Activated effector memory CD4-positive, alpha-beta T cell treated with Interleukin-2 at 50 U/mL for 16 hours (primary cell): ENCODE measurements around the gene LIPE.

Source experiments
- DNase-seq: peaks from one replicate; pipeline ENCODE4 v3.0.0-alpha.2; 2020

LIPE gene

GRCh38 chr19:42445948-42446347 is 18.8 kb upstream of the LIPE start:
- DNase-seq = no peak

DNA sequence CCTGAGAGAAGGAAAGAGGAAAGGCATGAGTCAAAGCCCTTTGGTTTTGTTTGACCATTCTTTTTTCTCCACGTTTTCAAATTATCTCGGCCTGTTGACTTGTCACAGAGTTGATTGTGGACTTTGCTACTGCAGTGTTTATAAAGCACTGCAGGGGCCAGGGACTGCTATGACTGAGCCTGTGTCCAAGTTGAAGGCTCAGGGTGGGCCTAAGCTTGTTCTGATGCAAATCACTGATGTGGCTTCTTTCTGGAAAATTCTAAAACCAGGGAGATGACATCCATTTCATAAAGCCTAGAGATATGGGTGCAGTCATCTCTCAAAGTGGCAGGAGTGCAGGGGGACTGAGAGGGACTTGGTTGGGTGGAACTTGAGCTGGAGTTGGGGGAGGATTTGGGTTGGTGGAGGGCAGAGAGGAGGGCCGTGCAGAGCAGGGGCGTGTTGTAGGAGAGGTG is 16.8 kb upstream of the LIPE start:
- DNase-seq = no peak

DNA sequence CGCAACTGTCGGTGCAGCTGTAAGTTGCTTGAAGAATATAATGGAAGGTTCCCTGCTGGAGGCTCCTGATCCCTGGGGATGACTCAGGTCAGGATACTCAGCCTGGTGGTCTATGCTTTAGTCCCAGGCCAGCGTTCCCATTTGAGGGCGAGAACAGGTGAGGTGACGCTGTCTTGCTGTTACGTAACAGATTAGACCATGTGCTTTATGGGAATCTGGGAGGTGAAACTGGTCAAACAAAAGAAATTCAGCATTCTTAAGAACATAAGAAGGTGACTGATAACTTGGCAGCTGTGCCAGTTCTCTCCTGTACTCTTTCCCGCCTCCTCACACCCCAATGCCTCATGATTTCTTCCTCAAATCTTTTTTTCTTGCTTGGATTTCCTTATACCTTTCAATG is 15.6 kb upstream of the LIPE start, which contains the start of gene CXCL17:
CXCL17 (minus strand) TSS at position 114 of the 400 bp plus-strand sequence. CDS start 114 bp downstream, outside the sequence.
- no peak for DNase-seq

GRCh38 chr19:42441049-42441445 is 13.9 kb upstream of the LIPE start:
- DNase-seq = peak; percentile 6

DNA sequence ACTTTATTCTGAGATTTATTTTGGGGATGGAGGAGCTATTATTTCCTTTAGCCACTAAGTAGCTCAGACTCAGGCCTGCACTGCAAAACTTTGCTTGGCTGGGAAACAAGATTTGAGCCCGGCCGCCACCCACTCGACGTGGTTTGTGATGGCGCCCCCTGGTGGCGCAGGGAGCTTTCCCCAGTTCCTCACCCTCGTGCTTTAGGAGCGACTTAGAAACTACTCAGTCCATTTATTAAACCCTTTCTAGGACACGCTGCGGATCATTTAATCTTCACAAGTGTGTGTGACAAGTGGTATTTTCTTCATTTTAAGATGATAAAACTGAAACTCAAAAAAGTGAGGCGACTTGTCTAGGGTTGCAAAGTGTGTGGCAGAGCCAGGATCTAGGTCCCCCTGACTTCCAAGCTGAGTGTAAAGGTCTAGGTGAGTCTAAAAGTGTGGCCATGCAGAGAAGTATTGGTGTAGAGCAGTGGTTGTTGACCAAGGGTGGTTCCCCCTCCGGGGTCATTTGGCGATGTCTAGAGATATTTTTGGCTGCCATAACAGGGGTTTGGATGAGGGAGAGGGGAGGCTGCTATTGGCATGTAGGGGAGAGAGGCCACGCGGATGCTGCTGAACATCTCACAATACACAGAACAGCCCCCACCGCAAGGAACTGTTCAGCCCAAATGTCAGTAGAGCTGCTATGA is 13.3 kb upstream of the LIPE start:
- peak; percentile 70 for DNase-seq

GRCh38 chr19:42436006-42436405 is 8.8 kb upstream of the LIPE start:
- no peak for DNase-seq

GRCh38 chr19:42435316-42435715 is 8.1 kb upstream of the LIPE start:
- no peak for DNase-seq

DNA sequence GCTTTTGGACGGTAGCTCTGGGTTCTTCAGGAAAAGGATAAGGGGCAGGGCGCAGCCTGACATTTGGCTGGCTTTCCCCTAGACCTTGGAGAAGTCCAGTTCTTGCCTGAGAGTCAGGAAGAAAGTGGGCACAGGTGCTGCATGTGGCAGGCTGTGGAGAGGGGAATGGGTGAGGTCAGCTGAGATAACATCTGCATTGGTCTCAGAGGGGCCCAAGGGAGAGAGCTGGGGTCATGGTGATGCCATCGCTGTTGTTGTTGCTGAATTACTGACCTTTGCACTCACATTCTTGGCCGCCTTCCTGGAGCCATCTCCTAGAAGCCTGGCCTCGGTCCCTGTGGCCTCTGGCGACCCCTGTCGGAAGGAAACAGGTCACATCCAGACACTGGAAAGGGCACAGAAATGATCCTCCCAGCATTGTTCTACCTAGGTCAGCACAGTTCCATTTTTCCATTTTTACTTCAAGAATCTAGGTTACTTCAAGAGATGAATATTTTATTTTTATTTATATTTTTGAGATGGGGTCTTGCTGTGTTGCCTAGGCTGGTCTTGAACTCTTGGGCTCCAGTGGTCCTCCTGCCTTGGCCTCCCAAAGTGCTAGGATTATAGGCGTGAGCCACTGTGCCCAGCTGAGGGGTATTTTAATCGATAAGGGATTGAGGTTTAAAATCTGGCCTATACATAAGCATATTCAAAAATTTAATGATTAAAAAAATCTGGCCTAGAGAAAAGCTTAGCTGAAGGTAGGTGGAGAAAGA is 6.5 kb upstream of the LIPE start:
- peak; percentile 55 for DNase-seq

- DNase-seq = no peak
Measured at GRCh38 chr19:42431486-42431885, 4.3 kb upstream of the LIPE start.

DNA sequence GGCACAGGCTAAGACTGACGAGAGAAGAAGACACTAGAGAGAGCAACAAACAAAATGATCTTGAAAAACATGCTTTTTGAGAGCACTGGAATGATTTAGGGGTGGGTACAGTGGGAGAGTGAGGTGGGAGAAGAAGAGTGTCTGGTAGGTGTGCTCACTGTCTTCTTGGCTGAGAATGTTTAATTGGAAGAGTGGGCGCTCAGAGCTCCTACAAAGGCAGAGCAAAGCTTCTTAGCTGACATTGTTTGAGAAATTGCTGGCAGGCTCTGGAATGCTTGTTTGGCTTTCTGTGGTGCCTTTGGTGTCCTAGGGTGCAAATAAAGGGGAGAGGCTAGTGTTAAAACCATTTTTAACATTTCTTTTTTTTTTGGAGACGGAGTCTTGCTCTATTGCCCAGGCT is 1.5 kb upstream of the LIPE start:
- DNase-seq = no peak

DNA sequence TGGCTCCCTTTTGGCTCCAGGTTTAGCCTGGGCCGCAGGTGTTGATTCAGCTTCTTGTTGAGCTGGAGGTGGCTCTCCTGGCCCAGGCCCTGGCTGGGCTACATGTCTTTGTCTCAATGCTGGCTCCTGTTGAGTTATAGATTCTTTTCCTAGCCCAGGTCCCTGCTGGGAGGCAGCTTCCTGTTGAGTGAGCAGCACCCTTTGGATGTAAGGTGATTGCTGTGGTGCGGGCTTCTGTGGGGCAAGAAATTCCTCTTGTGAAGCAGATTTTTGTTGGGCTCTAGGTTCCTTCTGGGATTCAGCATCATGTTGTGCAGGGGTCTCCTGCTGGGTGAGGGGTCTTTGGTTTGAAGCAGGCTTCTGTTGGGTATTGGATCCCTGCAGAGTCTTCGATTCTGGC is 545 bp downstream of the LIPE start:
- no peak for DNase-seq

- no peak for DNase-seq
Measured at GRCh38 chr19:42424712-42425131, 2.5 kb downstream of the LIPE start.

GRCh38 chr19:42424345-42424707 is 2.9 kb downstream of the LIPE start:
- DNase-seq = no peak

DNA sequence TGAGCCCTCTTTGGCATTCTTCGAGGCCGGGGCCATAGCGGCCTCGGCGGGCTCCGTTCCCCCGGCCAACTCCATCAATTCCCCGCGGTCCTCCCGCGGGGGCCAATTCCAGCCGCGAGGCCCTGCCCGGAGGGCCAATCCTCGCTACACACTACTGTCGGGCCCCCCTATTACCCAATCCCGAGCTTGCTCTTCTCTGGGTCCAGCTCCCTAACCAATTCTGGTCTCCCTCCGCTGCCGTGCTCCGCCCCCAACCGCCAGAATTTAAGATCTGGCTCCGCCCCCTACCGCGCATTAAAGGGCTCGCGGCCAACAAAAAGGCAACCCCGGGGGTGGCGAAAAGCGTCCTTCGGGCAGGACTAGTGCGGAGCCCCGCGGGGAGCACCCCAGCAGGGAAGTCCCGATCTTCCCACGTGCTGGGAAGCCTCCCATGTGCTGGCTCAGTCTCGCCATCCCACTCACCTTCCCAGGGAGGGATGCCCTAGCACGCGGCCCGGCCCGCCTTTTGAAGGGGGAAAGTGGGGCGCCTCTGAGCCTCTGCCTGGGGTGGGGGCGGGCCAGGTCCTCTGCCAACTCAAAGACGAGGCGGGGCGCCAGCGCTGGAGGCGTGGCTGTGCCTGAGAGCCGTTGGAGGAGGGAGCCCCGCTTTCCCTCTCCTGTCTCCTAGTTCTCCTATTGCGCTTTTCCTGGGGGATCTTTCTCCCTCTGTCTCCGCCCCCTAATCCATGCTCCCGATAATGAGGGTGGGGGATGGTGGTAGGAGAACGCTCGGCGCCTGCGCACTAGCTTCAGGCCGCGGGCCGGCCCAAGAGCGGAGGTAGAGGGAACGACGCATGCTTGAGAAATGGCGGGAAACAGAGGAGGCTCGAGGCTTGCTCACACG is 3.5 kb downstream of the LIPE start:
- DNase-seq = peak; percentile 92

GRCh38 chr19:42422901-42423461 is 4.2 kb downstream of the LIPE start:
- peak; percentile 46 for DNase-seq

GRCh38 chr19:42422092-42422900 is 4.9 kb downstream of the LIPE start:
- no peak for DNase-seq

DNA sequence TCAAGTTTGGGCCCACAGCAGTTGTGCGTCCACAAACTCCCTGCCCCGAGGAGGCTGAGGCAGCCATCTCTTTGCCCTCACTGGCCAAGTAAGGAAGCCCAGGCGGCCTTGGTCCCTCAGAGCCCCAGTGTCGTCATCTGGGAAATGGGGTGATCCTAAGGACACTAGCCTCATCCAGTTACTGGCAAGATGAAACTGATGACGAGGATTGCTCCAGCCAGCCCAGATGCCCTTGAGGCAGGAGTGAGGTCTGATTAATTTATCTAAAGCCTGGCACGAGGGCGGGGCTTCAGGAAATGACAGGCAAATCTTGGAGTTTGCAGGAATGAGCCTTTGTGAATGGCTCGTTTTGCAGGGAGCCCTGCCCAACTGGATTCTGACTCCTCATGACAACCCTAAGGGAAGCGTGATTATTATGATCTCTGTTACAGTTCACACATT is 5.6 kb downstream of the LIPE start:
- DNase-seq = no peak

DNA sequence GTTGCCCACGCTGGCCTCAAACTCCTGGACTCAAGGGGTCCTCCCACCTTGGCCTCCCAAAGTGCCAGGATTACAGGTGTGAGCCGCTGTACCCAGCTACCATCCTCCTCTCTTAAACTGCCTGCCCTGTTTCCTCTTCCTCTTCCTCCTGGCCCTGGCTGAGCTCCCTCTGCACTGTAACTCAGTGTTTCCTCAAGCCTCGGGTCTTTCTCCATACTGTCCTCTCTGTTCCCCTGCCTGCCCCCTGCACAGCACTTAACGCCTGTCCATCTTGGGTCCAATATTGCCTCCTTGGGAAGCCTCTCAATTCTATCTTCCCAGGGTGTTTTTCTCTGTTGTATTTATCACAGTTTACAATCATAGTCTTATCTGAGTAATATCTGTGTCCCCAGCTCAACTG is 6.1 kb downstream of the LIPE start:
- DNase-seq = no peak

DNA sequence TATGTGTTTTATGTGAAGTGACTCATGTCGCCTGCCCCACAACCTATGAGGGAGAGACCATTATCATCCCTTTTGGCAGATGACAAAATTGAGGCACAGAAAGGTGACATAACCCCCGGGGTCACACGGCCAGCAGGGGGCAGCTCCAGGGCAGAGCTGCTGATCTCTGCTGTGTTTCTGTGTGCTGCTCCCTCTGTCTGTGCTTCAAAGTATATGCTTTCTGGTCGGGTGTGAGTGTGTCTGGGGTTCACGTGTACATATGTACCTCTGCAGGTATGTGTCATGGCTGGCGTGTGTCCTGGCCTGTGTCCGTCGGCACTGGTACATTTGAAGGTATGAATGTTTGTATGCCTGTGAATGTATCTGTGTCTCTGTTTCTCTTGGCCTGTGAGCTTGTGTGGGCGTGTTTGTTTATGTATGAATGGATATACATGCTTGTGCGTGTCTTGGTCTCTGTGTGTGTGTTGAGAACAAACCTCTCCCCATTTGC is 7.1 kb downstream of the LIPE start:
- peak; percentile 71 for DNase-seq

DNA sequence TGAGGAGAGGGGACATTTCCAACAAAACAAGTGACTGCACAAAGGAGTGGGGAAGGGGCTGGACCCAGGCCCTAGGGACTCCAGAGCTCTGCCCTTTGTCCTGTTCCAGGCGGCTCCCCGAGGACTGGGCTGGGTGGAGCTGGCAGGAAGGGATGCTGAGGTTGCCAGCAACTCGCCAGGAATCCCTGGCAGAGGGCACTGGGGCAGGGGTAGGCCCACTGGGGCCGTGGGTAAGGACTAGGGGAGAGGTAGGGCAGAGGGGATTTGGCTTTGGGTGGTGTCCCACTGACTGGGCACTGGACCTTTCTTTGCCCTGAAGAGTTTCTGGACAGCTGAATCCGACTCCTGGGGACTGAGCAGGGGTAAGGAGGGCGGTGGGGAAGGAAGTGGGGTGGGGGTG is 7.9 kb downstream of the LIPE start:
- no peak for DNase-seq

GRCh38 chr19:42412661-42413076 is 14.5 kb downstream of the LIPE start:
- DNase-seq = no peak

DNA sequence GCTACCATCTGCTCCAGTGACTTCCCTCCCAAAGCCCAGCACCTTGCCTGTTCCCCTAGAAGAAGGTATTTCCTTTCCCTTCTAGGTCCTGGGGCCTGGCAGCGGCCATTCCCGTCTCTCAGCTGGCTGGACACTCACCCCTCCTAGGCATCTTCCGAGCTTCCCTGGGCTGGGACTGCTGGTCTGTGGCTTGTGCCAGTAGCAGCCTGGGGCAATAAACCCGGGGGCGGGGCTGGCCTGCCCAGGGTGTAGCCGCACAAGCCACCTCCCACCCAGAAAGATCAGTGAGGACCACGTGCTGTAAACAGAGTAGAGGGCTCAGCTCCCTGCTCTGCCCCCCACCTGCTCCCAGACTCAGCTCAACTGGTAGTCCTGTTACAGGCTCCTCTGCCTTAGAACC is 15.0 kb downstream of the LIPE start:
- DNase-seq = no peak
